WTC11 (cell line): Measurements from ENCODE around the gene ABHD12. TPM values are rescaled to one million over a fixed set of nuclear protein-coding genes. Genes with fewer than 3 reads are reported as not detected.

Experiments used
- ATAC-seq: fragments of 200-7000 bp; cut with Tn5 transposase; 2 replicates; pipeline ENCODE4 v1.10.0; 2021; ENCODE audit warnings: mild to moderate bottlenecking, moderate library complexity
- CTCF ChIA-PET: fragments of 300-600 bp; sonication (Branson Sonifier 250); formaldehyde crosslinking; loops from one replicate; lab custom pipeline; 2021; ENCODE audit warnings: antibody characterized with exemption; lab: Charles Lee
- POLR2A ChIA-PET: fragments of 350-600 bp; sonication (Branson Sonifier 250); formaldehyde crosslinking; loops from one replicate; lab custom pipeline; 2021; ENCODE audit warnings: antibody characterized with exemption; lab: Charles Lee
- DNase-seq: peaks from one replicate; pipeline ENCODE4 v3.0.0; 2021; ENCODE audit warnings: low spot score
- H3K27ac Mint-ChIP-seq: 2 replicates; pipeline ENCODE4 v1.8.0; 2021; ENCODE audit warnings: mixed read lengths
- H3K27me3 Mint-ChIP-seq: 2 replicates; pipeline ENCODE4 v1.8.0; 2021; ENCODE audit warnings: low read depth, mild to moderate bottlenecking, moderate library complexity, mixed read lengths
- H3K36me3 Mint-ChIP-seq: 2 replicates; pipeline ENCODE4 v1.8.0; 2021; ENCODE audit warnings: mixed read lengths
- H3K4me1 Mint-ChIP-seq: 2 replicates; pipeline ENCODE4 v1.8.0; 2022; ENCODE audit warnings: mixed read lengths
- H3K4me3 Mint-ChIP-seq: 2 replicates; pipeline ENCODE4 v1.8.0; 2021; ENCODE audit warnings: mild to moderate bottlenecking, moderate library complexity, mixed read lengths
- H3K9me3 Mint-ChIP-seq: 2 replicates; pipeline ENCODE4 v1.8.0; 2021; ENCODE audit warnings: mixed read lengths
- FOXJ3 ChIP-seq: sonication (generic); formaldehyde crosslinking; IDR thresholded peaks from 2 replicates; pipeline ENCODE4 v1.9.0; 2021; ENCODE audit warnings: missing genetic modification reagents, mild to moderate bottlenecking, borderline replicate concordance
- GTF2I ChIP-seq: fragments of 250-450 bp; sonication (Bioruptor Pico); conservative IDR thresholded peaks from 2 replicates; pipeline ENCODE4 v1.4.0; 2021; ENCODE audit warnings: mild to moderate bottlenecking
- JAZF1 ChIP-seq: fragments of 250-450 bp; sonication (Bioruptor Pico); IDR thresholded peaks from 2 replicates; pipeline ENCODE4 v1.9.0; 2021; ENCODE audit warnings: moderate library complexity, mild to moderate bottlenecking, inconsistent platforms
- JUN ChIP-seq: sonication (generic); formaldehyde crosslinking; IDR thresholded peaks from 2 replicates; pipeline ENCODE4 v1.8.0; 2023; ENCODE audit warnings: mild to moderate bottlenecking, missing genetic modification reagents
- KAT7 ChIP-seq: sonication (generic); formaldehyde crosslinking; IDR thresholded peaks from 2 replicates; pipeline ENCODE4 v1.8.1; 2023; ENCODE audit warnings: missing genetic modification reagents, mild to moderate bottlenecking, borderline replicate concordance
- NFE2L1 ChIP-seq: sonication (generic); formaldehyde crosslinking; IDR thresholded peaks from 2 replicates; pipeline ENCODE4 v1.8.1; 2023; ENCODE audit warnings: missing genetic modification reagents
- PREB ChIP-seq: sonication (generic); formaldehyde crosslinking; IDR thresholded peaks from 2 replicates; pipeline ENCODE4 v1.8.1; 2022; ENCODE audit warnings: mild to moderate bottlenecking, missing genetic modification reagents, moderate library complexity, borderline replicate concordance
- SP1 ChIP-seq: sonication (generic); formaldehyde crosslinking; conservative IDR thresholded peaks from 2 replicates; pipeline ENCODE4 v1.8.1; 2022; ENCODE audit warnings: missing genetic modification reagents
- TP53 ChIP-seq: sonication (generic); formaldehyde crosslinking; IDR thresholded peaks from 2 replicates; pipeline ENCODE4 v1.8.1; 2023; ENCODE audit warnings: mild to moderate bottlenecking, missing genetic modification reagents
- ZNF263 ChIP-seq: sonication (generic); formaldehyde crosslinking; IDR thresholded peaks from 2 replicates; pipeline ENCODE4 v1.8.1; 2022; ENCODE audit warnings: low read depth, mild to moderate bottlenecking, moderate library complexity, missing genetic modification reagents
- ZNF532 ChIP-seq: fragments of 250-450 bp; sonication (Bioruptor Pico); IDR thresholded peaks from 2 replicates; pipeline ENCODE4 v1.9.0; 2021; ENCODE audit warnings: mild to moderate bottlenecking, borderline replicate concordance
- total RNA-seq: library from RNA; stranded (reverse); gene quantifications from 3 replicates; pipeline ENCODE4 v1.2.3, GENCODE V29; 2021
- TF ChIP-seq, protein P1 (sequence below): sonication (generic); formaldehyde crosslinking; IDR thresholded peaks from 2 replicates; pipeline ENCODE4 v1.8.1; 2023; ENCODE audit warnings: mild to moderate bottlenecking, moderate library complexity, missing genetic modification reagents
- TF ChIP-seq, protein P2 (sequence below): sonication (generic); formaldehyde crosslinking; IDR thresholded peaks from 2 replicates; pipeline ENCODE4 v1.8.1; 2023; ENCODE audit warnings: mild to moderate bottlenecking, missing genetic modification reagents, moderate library complexity
- TF ChIP-seq, protein P3 (sequence below): fragments of 250-450 bp; sonication (Bioruptor Pico); IDR thresholded peaks from 2 replicates; pipeline ENCODE4 v2.1.2; 2022; ENCODE audit warnings: mild to moderate bottlenecking, moderate library complexity
- TF ChIP-seq, protein P4 (sequence below): sonication (generic); formaldehyde crosslinking; IDR thresholded peaks from 2 replicates; pipeline ENCODE4 v1.8.0; 2022; ENCODE audit warnings: mild to moderate bottlenecking, missing genetic modification reagents
- TF ChIP-seq, protein P5 (sequence below): sonication (generic); formaldehyde crosslinking; IDR thresholded peaks from 2 replicates; pipeline ENCODE4 v1.8.0; 2023; ENCODE audit warnings: missing genetic modification reagents

Gene ABHD12
- total RNA-seq, 1 experiment from 2014 or later: 63.1 TPM

GRCh38 chr20:25378884-25379733 is 11.5 kb downstream of the ABHD12 start (continued):
- TF ChIP-seq PREB (CRISPR knock-in tag) (no peak), TP53 (no peak), JAZF1 (CRISPR knock-in tag) (no peak)
- TF ChIP-seq, protein P1, sequence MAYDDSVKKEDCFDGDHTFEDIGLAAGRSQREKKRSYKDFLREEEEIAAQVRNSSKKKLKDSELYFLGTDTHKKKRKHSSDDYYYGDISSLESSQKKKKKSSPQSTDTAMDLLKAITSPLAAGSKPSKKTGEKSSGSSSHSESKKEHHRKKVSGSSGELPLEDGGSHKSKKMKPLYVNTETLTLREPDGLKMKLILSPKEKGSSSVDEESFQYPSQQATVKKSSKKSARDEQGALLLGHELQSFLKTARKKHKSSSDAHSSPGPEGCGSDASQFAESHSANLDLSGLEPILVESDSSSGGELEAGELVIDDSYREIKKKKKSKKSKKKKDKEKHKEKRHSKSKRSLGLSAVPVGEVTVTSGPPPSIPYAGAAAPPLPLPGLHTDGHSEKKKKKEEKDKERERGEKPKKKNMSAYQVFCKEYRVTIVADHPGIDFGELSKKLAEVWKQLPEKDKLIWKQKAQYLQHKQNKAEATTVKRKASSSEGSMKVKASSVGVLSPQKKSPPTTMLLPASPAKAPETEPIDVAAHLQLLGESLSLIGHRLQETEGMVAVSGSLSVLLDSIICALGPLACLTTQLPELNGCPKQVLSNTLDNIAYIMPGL: no peak
- TF ChIP-seq, all 79 proteins: peak for 0

- peaks cover 7% of the 10 kb centered on the region; the same call in 1 of the 2 replicates for H3K9me3 Mint-ChIP-seq
- 0 out of 2 replicates have a peak, but pooled peaks cover 3% of the 10 kb centered on the region for H3K4me1 Mint-ChIP-seq
- H3K4me3 Mint-ChIP-seq: no peak overlapping the region
- ChIA-PET CTCF (no interaction called here), POLR2A (interaction anchor here (0.6 kb wide), 1 partner anchor 13 kb away, joined by 5 read pairs; no protein-coding TSS in a partner anchor)
- no peak for TF ChIP-seq FOXJ3
- no peak for TF ChIP-seq PREB (CRISPR knock-in tag)
- TF ChIP-seq JUN (CRISPR knock-in tag): no peak
- TF ChIP-seq, protein P2, sequence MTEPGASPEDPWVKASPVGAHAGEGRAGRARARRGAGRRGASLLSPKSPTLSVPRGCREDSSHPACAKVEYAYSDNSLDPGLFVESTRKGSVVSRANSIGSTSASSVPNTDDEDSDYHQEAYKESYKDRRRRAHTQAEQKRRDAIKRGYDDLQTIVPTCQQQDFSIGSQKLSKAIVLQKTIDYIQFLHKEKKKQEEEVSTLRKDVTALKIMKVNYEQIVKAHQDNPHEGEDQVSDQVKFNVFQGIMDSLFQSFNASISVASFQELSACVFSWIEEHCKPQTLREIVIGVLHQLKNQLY: no peak
- TF ChIP-seq KAT7 (CRISPR knock-in tag): no peak
- no peak for TF ChIP-seq NFE2L1 (CRISPR knock-in tag)
- peaks cover 24% of the 10 kb centered on the region for H3K36me3 Mint-ChIP-seq
- DNase-seq (no peak), ATAC-seq (no peak)
- H3K27me3 Mint-ChIP-seq: no peaks in the 10 kb centered on the region
- no peak overlapping the region for H3K27ac Mint-ChIP-seq
These were observed 12.3 kb downstream of the ABHD12 start for GRCh38 chr20:25378189-25378883.

DNA sequence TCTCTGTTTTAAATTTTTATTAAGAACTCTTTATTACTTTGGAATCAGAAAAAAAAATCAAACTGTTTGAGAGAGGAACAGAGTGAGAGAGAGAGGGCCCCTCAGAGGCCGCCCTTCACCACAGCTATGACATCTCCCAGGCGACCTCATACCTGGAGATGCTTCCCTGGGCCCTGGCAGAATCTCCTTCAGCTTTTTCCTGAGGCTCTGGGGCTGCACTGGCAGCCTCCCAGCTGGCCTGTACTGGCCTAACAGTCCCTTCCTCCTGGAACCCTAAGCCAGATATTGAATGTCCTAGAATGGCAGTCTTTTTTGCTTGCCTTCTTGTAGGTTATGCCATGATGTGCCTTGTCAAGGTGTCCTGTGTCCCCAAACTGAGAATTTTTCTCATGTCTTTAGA is 13.7 kb downstream of the ABHD12 start:
- Mint-ChIP-seq H3K9me3 (peaks cover 17% of the 10 kb centered on the region), H3K4me1 (peaks cover 4% of the 10 kb centered on the region), H3K27ac (no peak overlapping the region), H3K27me3 (no peaks in the 10 kb centered on the region), H3K36me3 (peaks cover 32% of the 10 kb centered on the region), H3K4me3 (no peak overlapping the region)
- no peak for ATAC-seq
- CTCF ChIA-PET: interaction anchor here (0.5 kb wide), 1 partner anchor 15 kb away, joined by 4 read pairs; no protein-coding TSS in a partner anchor
- POLR2A ChIA-PET: no interaction called here
- DNase-seq: no peak
- TF ChIP-seq ZNF532 (CRISPR knock-in tag): no peak
- TF ChIP-seq, protein P3, sequence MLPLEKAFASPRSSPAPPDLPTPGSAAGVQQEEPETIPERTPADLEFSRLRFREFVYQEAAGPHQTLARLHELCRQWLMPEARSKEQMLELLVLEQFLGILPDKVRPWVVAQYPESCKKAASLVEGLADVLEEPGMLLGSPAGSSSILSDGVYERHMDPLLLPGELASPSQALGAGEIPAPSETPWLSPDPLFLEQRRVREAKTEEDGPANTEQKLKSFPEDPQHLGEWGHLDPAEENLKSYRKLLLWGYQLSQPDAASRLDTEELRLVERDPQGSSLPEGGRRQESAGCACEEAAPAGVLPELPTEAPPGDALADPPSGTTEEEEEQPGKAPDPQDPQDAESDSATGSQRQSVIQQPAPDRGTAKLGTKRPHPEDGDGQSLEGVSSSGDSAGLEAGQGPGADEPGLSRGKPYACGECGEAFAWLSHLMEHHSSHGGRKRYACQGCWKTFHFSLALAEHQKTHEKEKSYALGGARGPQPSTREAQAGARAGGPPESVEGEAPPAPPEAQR (CRISPR knock-in tag): no peak
- TF ChIP-seq SP1: no peak
- TF ChIP-seq, protein P4, sequence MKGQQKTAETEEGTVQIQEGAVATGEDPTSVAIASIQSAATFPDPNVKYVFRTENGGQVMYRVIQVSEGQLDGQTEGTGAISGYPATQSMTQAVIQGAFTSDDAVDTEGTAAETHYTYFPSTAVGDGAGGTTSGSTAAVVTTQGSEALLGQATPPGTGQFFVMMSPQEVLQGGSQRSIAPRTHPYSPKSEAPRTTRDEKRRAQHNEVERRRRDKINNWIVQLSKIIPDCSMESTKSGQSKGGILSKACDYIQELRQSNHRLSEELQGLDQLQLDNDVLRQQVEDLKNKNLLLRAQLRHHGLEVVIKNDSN (CRISPR knock-in tag): no peak
- TF ChIP-seq, protein P5, sequence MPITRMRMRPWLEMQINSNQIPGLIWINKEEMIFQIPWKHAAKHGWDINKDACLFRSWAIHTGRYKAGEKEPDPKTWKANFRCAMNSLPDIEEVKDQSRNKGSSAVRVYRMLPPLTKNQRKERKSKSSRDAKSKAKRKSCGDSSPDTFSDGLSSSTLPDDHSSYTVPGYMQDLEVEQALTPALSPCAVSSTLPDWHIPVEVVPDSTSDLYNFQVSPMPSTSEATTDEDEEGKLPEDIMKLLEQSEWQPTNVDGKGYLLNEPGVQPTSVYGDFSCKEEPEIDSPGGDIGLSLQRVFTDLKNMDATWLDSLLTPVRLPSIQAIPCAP (CRISPR knock-in tag): no peak
- TF ChIP-seq ZNF263 (CRISPR knock-in tag): no peak
- TF ChIP-seq GTF2I (CRISPR knock-in tag): no peak
